SK-N-SH treated with all-trans-retinoic acid at 6 μM for 48 hours (cell line): ENCODE measurements around the gene ZFAND3.

Source experiments
- ATAC-seq: fragments of 200-7000 bp; cut with Tn5 transposase; 3 replicates; pipeline ENCODE4 v1.9.1; 2020; ENCODE audit warnings: mild to moderate bottlenecking, moderate library complexity
- ARNTL ChIP-seq: fragments of 450-650 bp; formaldehyde crosslinking; IDR thresholded peaks from 2 replicates; pipeline ENCODE4 v1.5.0; 2020; ENCODE audit warnings: low read depth, mild to moderate bottlenecking, moderate library complexity, borderline replicate concordance
- CSDC2 ChIP-seq: fragments of 250-450 bp; sonication (Bioruptor Pico); IDR thresholded peaks from 2 replicates; pipeline ENCODE4 v1.5.0; 2020; ENCODE audit warnings: mild to moderate bottlenecking, moderate library complexity
- ESRRG ChIP-seq: fragments of 250-450 bp; sonication (Bioruptor Pico); IDR thresholded peaks from 2 replicates; pipeline ENCODE4 v1.6.1; 2021; ENCODE audit warnings: mild to moderate bottlenecking
- ISL1 ChIP-seq: fragments of 250-450 bp; sonication (Bioruptor Pico); IDR thresholded peaks from 2 replicates; pipeline ENCODE4 v2.1.2; 2022; ENCODE audit warnings: mild to moderate bottlenecking, moderate library complexity
- OSR1 ChIP-seq: fragments of 250-450 bp; sonication (Bioruptor Pico); IDR thresholded peaks from 2 replicates; pipeline ENCODE4 v1.8.0; 2022; ENCODE audit warnings: moderate library complexity, mild to moderate bottlenecking, inconsistent platforms
- PPARA ChIP-seq: fragments of 250-450 bp; sonication (Bioruptor Pico); IDR thresholded peaks from 2 replicates; pipeline ENCODE4 v1.5.0; 2020; ENCODE audit warnings: mild to moderate bottlenecking, borderline replicate concordance
- RARB ChIP-seq: fragments of 250-450 bp; sonication (Bioruptor Pico); IDR thresholded peaks from 2 replicates; pipeline ENCODE4 v1.8.0; 2021; ENCODE audit warnings: mild to moderate bottlenecking, moderate library complexity
- SNAI2 ChIP-seq: fragments of 250-450 bp; sonication (Bioruptor Pico); IDR thresholded peaks from 2 replicates; pipeline ENCODE4 v1.5.0; 2020; ENCODE audit warnings: mild to moderate bottlenecking, moderate library complexity
- TCF4 ChIP-seq: fragments of 250-450 bp; sonication (Bioruptor Pico); IDR thresholded peaks from 2 replicates; pipeline ENCODE4 v1.8.0; 2021; ENCODE audit warnings: mild to moderate bottlenecking, moderate library complexity, borderline replicate concordance
- TOX ChIP-seq: fragments of 250-450 bp; sonication (Bioruptor Pico); IDR thresholded peaks from 2 replicates; pipeline ENCODE4 v1.8.0; 2021; ENCODE audit warnings: mild to moderate bottlenecking, moderate library complexity, borderline replicate concordance
- ZC3H10 ChIP-seq: fragments of 250-450 bp; sonication (Bioruptor Pico); IDR thresholded peaks from 2 replicates; pipeline ENCODE4 v1.5.1; 2021; ENCODE audit warnings: mild to moderate bottlenecking, moderate library complexity
- ZFP3 ChIP-seq: fragments of 250-450 bp; sonication (Bioruptor Pico); IDR thresholded peaks from 2 replicates; pipeline ENCODE4 v1.5.0; 2020; ENCODE audit warnings: mild to moderate bottlenecking, moderate library complexity
- ZNF565 ChIP-seq: fragments of 450-650 bp; formaldehyde crosslinking; conservative IDR thresholded peaks from 2 replicates; pipeline ENCODE4 v1.5.0; 2020; ENCODE audit warnings: low read depth, mild to moderate bottlenecking, moderate library complexity
- ZNF70 ChIP-seq: fragments of 450-650 bp; formaldehyde crosslinking; IDR thresholded peaks from 2 replicates; pipeline ENCODE4 v1.5.0; 2020; ENCODE audit warnings: mild to moderate bottlenecking, moderate library complexity
- ZNF8 ChIP-seq: fragments of 450-650 bp; formaldehyde crosslinking; IDR thresholded peaks from 2 replicates; pipeline ENCODE4 v1.5.0; 2020; ENCODE audit warnings: mild to moderate bottlenecking, moderate library complexity
- TF ChIP-seq, protein P1 (sequence below): fragments of 250-450 bp; sonication (Bioruptor Pico); IDR thresholded peaks from 2 replicates; pipeline ENCODE4 v1.8.0; 2020; ENCODE audit warnings: mild to moderate bottlenecking, moderate library complexity, borderline replicate concordance
- TF ChIP-seq, protein P2 (sequence below): fragments of 250-450 bp; sonication (Bioruptor Pico); IDR thresholded peaks from 2 replicates; pipeline ENCODE4 v1.5.0; 2020; ENCODE audit warnings: mild to moderate bottlenecking, moderate library complexity
- TF ChIP-seq, protein P3 (sequence below): fragments of 250-450 bp; sonication (Bioruptor Pico); IDR thresholded peaks from 2 replicates; pipeline ENCODE4 v1.5.1; 2021; ENCODE audit warnings: mild to moderate bottlenecking, moderate library complexity
- TF ChIP-seq, protein P4 (sequence below): fragments of 250-450 bp; sonication (Bioruptor Pico); IDR thresholded peaks from 2 replicates; pipeline ENCODE4 v1.8.0; 2021; ENCODE audit warnings: low read depth, mild to moderate bottlenecking, moderate library complexity, borderline replicate concordance
- TF ChIP-seq, protein P5 (sequence below): fragments of 250-450 bp; sonication (Bioruptor Pico); IDR thresholded peaks from 2 replicates; pipeline ENCODE4 v1.5.1; 2020; ENCODE audit warnings: low read depth, mild to moderate bottlenecking, moderate library complexity

Gene ZFAND3

DNA sequence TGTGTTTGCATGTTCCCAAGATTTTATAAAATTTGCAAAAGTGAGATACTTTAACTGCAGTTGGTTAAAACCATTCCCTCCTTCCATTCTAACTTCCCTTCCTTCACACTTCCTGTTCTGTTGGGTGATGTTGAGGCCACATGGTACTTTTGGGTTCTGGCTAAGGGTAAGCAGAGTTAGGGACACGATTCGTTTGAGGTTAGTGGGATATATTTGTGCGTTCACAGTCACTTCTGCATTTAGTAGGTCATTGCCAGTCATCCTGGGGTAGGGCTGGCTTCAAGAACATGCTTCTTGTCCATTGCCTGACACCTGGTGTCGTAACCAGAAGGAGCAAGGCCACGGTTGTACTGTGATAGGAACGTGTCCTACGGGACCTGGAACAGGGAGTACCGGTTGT, 340.1 kb downstream of the ZFAND3 start:
- no peak for ATAC-seq
- TF ChIP-seq OSR1 (CRISPR knock-in tag) (no peak), ZNF8 (CRISPR knock-in tag) (no peak), TOX (CRISPR knock-in tag) (no peak)
- TF ChIP-seq, all 23 proteins: peak for 0

DNA sequence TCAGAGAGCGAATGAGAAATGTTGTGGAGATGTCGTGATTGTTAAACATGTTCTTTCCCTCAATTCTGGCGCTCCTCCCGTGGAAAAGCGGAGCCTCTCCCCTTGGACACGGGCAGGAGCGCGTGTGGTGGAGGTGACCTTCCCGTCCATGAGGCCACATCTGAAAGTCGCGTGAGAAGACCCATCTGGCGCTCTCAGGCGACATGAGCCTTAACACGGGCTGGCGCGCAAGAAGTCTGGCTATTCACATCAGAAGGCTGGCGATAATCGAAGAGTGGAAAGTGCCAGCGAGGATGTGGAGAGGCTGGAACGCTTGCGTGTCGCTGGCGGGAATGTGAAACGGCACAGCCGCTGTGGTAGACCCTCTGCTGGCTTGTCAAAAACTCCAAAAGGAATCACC, 341.3 kb downstream of the ZFAND3 start:
- ATAC-seq = no peak
- no peak for TF ChIP-seq TOX (CRISPR knock-in tag)
- TF ChIP-seq ZNF565 = no peak
- TF ChIP-seq ARNTL (CRISPR knock-in tag) = no peak

DNA sequence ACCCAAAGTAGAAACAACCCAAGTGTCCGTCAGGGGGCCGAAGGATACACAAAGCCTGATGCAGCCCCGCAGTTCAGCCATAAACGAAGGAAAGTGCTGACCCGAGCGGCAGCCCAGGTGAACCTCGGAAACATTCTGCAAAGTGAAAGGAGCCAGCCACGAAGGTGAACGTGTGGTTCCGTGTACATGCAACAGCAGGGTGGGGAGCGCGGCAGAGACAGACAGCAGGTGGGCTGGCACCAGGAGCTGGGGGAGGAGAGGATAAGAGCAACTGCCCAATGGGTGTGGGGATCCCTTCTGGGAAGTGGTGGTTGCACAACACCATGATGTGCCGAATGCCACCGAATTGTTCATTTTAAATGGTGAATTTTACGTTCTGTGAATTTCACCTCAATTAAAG, 341.8 kb downstream of the ZFAND3 start:
- no peak for ATAC-seq
- TF ChIP-seq ESRRG (CRISPR knock-in tag) (no peak), ARNTL (CRISPR knock-in tag) (no peak), ZNF565 (no peak), ZC3H10 (CRISPR knock-in tag) (no peak), ZNF8 (CRISPR knock-in tag) (no peak), RARB (CRISPR knock-in tag) (no peak), PPARA (CRISPR knock-in tag) (no peak), TOX (CRISPR knock-in tag) (no peak), CSDC2 (no peak), ZNF70 (CRISPR knock-in tag) (no peak), ZFP3 (no peak), TCF4 (CRISPR knock-in tag) (no peak), ISL1 (CRISPR knock-in tag) (no peak), SNAI2 (CRISPR knock-in tag) (no peak)
- TF ChIP-seq, protein P1, sequence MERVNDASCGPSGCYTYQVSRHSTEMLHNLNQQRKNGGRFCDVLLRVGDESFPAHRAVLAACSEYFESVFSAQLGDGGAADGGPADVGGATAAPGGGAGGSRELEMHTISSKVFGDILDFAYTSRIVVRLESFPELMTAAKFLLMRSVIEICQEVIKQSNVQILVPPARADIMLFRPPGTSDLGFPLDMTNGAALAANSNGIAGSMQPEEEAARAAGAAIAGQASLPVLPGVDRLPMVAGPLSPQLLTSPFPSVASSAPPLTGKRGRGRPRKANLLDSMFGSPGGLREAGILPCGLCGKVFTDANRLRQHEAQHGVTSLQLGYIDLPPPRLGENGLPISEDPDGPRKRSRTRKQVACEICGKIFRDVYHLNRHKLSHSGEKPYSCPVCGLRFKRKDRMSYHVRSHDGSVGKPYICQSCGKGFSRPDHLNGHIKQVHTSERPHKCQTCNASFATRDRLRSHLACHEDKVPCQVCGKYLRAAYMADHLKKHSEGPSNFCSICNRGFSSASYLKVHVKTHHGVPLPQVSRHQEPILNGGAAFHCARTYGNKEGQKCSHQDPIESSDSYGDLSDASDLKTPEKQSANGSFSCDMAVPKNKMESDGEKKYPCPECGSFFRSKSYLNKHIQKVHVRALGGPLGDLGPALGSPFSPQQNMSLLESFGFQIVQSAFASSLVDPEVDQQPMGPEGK = no peak
- TF ChIP-seq, protein P2, sequence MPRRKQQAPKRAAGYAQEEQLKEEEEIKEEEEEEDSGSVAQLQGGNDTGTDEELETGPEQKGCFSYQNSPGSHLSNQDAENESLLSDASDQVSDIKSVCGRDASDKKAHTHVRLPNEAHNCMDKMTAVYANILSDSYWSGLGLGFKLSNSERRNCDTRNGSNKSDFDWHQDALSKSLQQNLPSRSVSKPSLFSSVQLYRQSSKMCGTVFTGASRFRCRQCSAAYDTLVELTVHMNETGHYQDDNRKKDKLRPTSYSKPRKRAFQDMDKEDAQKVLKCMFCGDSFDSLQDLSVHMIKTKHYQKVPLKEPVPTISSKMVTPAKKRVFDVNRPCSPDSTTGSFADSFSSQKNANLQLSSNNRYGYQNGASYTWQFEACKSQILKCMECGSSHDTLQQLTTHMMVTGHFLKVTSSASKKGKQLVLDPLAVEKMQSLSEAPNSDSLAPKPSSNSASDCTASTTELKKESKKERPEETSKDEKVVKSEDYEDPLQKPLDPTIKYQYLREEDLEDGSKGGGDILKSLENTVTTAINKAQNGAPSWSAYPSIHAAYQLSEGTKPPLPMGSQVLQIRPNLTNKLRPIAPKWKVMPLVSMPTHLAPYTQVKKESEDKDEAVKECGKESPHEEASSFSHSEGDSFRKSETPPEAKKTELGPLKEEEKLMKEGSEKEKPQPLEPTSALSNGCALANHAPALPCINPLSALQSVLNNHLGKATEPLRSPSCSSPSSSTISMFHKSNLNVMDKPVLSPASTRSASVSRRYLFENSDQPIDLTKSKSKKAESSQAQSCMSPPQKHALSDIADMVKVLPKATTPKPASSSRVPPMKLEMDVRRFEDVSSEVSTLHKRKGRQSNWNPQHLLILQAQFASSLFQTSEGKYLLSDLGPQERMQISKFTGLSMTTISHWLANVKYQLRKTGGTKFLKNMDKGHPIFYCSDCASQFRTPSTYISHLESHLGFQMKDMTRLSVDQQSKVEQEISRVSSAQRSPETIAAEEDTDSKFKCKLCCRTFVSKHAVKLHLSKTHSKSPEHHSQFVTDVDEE = no peak
- TF ChIP-seq, protein P3, sequence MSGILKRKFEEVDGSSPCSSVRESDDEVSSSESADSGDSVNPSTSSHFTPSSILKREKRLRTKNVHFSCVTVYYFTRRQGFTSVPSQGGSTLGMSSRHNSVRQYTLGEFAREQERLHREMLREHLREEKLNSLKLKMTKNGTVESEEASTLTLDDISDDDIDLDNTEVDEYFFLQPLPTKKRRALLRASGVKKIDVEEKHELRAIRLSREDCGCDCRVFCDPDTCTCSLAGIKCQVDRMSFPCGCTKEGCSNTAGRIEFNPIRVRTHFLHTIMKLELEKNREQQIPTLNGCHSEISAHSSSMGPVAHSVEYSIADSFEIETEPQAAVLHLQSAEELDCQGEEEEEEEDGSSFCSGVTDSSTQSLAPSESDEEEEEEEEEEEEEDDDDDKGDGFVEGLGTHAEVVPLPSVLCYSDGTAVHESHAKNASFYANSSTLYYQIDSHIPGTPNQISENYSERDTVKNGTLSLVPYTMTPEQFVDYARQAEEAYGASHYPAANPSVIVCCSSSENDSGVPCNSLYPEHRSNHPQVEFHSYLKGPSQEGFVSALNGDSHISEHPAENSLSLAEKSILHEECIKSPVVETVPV (CRISPR knock-in tag) = no peak
- TF ChIP-seq, protein P4, sequence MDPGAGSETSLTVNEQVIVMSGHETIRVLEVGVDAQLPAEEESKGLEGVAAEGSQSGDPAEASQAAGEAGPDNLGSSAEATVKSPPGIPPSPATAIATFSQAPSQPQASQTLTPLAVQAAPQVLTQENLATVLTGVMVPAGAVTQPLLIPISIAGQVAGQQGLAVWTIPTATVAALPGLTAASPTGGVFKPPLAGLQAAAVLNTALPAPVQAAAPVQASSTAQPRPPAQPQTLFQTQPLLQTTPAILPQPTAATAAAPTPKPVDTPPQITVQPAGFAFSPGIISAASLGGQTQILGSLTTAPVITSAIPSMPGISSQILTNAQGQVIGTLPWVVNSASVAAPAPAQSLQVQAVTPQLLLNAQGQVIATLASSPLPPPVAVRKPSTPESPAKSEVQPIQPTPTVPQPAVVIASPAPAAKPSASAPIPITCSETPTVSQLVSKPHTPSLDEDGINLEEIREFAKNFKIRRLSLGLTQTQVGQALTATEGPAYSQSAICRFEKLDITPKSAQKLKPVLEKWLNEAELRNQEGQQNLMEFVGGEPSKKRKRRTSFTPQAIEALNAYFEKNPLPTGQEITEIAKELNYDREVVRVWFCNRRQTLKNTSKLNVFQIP (CRISPR knock-in tag) = no peak
- TF ChIP-seq, protein P5, sequence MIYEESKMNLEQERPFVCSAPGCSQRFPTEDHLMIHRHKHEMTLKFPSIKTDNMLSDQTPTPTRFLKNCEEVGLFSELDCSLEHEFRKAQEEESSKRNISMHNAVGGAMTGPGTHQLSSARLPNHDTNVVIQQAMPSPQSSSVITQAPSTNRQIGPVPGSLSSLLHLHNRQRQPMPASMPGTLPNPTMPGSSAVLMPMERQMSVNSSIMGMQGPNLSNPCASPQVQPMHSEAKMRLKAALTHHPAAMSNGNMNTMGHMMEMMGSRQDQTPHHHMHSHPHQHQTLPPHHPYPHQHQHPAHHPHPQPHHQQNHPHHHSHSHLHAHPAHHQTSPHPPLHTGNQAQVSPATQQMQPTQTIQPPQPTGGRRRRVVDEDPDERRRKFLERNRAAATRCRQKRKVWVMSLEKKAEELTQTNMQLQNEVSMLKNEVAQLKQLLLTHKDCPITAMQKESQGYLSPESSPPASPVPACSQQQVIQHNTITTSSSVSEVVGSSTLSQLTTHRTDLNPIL (CRISPR knock-in tag) = no peak
- TF ChIP-seq, all 23 proteins: peak for 0
